Measurements from ENCODE around the gene ARAP1.

DNA sequence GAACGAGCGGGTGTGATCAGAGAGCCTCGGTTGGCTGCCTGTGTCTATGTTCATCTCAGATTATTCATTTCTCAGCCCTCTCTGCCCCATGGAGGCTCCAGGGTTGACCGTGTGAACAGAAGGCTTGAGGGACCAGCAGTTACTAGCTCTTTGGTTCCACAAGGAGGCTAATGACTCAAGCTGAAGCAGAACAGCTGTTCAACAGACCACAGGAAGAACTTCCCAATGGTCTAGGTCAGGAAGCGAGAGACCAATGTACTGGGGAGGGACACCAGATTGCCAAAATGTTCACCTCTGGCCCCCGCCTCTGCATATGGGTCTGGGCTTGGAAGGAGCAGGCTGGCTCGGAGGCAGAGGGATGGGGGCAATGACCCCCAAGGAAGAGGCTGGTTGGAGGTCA, 63.3 kb downstream of the ARAP1 start:
- TF ChIP-seq, protein P1, sequence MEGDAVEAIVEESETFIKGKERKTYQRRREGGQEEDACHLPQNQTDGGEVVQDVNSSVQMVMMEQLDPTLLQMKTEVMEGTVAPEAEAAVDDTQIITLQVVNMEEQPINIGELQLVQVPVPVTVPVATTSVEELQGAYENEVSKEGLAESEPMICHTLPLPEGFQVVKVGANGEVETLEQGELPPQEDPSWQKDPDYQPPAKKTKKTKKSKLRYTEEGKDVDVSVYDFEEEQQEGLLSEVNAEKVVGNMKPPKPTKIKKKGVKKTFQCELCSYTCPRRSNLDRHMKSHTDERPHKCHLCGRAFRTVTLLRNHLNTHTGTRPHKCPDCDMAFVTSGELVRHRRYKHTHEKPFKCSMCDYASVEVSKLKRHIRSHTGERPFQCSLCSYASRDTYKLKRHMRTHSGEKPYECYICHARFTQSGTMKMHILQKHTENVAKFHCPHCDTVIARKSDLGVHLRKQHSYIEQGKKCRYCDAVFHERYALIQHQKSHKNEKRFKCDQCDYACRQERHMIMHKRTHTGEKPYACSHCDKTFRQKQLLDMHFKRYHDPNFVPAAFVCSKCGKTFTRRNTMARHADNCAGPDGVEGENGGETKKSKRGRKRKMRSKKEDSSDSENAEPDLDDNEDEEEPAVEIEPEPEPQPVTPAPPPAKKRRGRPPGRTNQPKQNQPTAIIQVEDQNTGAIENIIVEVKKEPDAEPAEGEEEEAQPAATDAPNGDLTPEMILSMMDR (IDR thresholded peaks at IDR 0.05; ENCODE audit: low read length), result no peak
- TF ChIP-seq EZH2 (optimal IDR thresholded peaks at IDR 0.05; ENCODE audit: low read depth, low read length) (no peak), EZH2phosphoT487 (IDR thresholded peaks at IDR 0.05; ENCODE audit: low read length) (no peak)
